Common myeloid progenitor, CD34-positive (primary cell): ENCODE results near the gene TSSC4.

Experiments used
- CTCF ChIA-PET: fragments of 350-600 bp; sonication (Branson Sonifier 250); formaldehyde crosslinking; loops from one replicate; lab custom pipeline; 2021; ENCODE audit warnings: antibody characterized with exemption; lab: Charles Lee
- POLR2A ChIA-PET: fragments of 350-600 bp; sonication (Branson Sonifier 250); formaldehyde crosslinking; loops from one replicate; lab custom pipeline; 2021; ENCODE audit warnings: antibody characterized with exemption; lab: Charles Lee
- DNase-seq, 3 donors: peaks; one replicate each; pipeline versions ENCODE4 v3.0.0 to v3.0.0-alpha.2; 2013
- H3K27ac ChIP-seq, 2 experiments: 1 replicate in 1 of 2; 2 replicates in 1 of 2; pipeline ENCODE4 v1.7.0; 2013; ENCODE audit warnings: inconsistent platforms in 2 of 2, low read length in 2 of 2, mild to moderate bottlenecking in 2 of 2, low read depth in 1 of 2, moderate library complexity in 1 of 2; ENCODE audit not compliant: severe bottlenecking in 2 of 2, insufficient read depth in 1 of 2, poor library complexity in 1 of 2
- H3K27me3 ChIP-seq, 5 experiments: replicated peaks in 2 of 5; 1 replicate in 3 of 5; 2 replicates in 2 of 5; pipeline versions ENCODE4 v1.6.1 to v1.7.0; 2013; ENCODE audit warnings: low read length in 4 of 5, mild to moderate bottlenecking in 2 of 5, moderate library complexity in 2 of 5, inconsistent platforms in 1 of 5; ENCODE audit not compliant: insufficient read depth in 5 of 5, control insufficient read depth in 4 of 5
- H3K36me3 ChIP-seq, 4 experiments: 1 replicate in 2 of 4; 2 replicates in 2 of 4; pipeline versions ENCODE4 v1.6.1 to v1.7.0; 2013; ENCODE audit warnings: low read length in 3 of 4, control low read depth in 1 of 4, mild to moderate bottlenecking in 1 of 4; ENCODE audit not compliant: control insufficient read depth in 4 of 4, insufficient read depth in 4 of 4
- H3K4me1 ChIP-seq, 4 experiments: 1 replicate in 3 of 4; 2 replicates in 1 of 4; pipeline versions ENCODE4 v1.6.1 to v1.7.1; 2013; ENCODE audit warnings: low read length in 3 of 4, mild to moderate bottlenecking in 3 of 4, control low read depth in 1 of 4, inconsistent platforms in 1 of 4, moderate library complexity in 1 of 4; ENCODE audit not compliant: control insufficient read depth in 4 of 4, insufficient read depth in 4 of 4; ENCODE audit errors: control extremely low read depth in 1 of 4
- H3K4me3 ChIP-seq, 7 experiments: 1 replicate in 4 of 7; 2 replicates in 3 of 7; pipeline versions ENCODE4 v1.5.1 to v1.7.0; 2013; ENCODE audit warnings: mild to moderate bottlenecking in 7 of 7, low read length in 6 of 7, moderate library complexity in 6 of 7, inconsistent platforms in 2 of 7, low read depth in 2 of 7, control low read depth in 1 of 7; ENCODE audit not compliant: insufficient read depth in 4 of 7, control insufficient read depth in 1 of 7; ENCODE audit errors: extremely low read depth in 1 of 7
- H3K9me3 ChIP-seq, 5 experiments: 1 replicate in 4 of 5; 2 replicates in 1 of 5; pipeline versions ENCODE4 v1.6.1 to v1.7.1; 2013; ENCODE audit warnings: low read length in 4 of 5, mild to moderate bottlenecking in 2 of 5, inconsistent platforms in 1 of 5, low read depth in 1 of 5, moderate library complexity in 1 of 5; ENCODE audit not compliant: control insufficient read depth in 4 of 5, insufficient read depth in 2 of 5; ENCODE audit errors: control extremely low read depth in 1 of 5
- WGBS: methylation state at CpG from one replicate; pipeline ENCODE4 v1.1.5; 2013; ENCODE audit not compliant: insufficient coverage; 5-methylcytosine and 5-hydroxymethylcytosine counted together

TSSC4 gene

GRCh38 chr11:2431395-2431794 is 30.8 kb downstream of the TSSC4 start:
- WGBS: 100% methylated on average over 1 of the region's 1 CpG
- ChIA-PET CTCF (interaction anchor here (1.0 to 2.8 kb wide), 6 partner anchors 10 to 452 kb away, joined by 3 to 28 read pairs (median 3); no protein-coding TSS in a partner anchor), POLR2A (no interaction called here)

GRCh38 chr11:2432171-2432621 is 31.6 kb downstream of the TSSC4 start:
- no peaks in the 10 kb centered on the region for H3K9me3 ChIP-seq
- 95% methylated on average over 12 of the region's 15 CpGs for WGBS
- POLR2A ChIA-PET: no interaction called here
- no peak overlapping the region for H3K27ac ChIP-seq
- H3K36me3 ChIP-seq: no peaks in the 10 kb centered on the region
- no peaks in the 10 kb centered on the region for H3K27me3 ChIP-seq
- no peak overlapping the region for H3K4me3 ChIP-seq
- DNase-seq: no peak
- no peaks in the 10 kb centered on the region for H3K4me1 ChIP-seq
- CTCF ChIA-PET: interaction anchor here (1.3 to 2.8 kb wide), 4 partner anchors 13 to 461 kb away, joined by 3 to 28 read pairs (median 3); no protein-coding TSS in a partner anchor

More at GRCh38 chr11:2431395-2431794, 30.8 kb downstream of the TSSC4 start:
- Histone ChIP-seq H3K27ac (no peak overlapping the region), H3K4me1 (no peaks in the 10 kb centered on the region), H3K9me3 (no peaks in the 10 kb centered on the region), H3K36me3 (no peaks in the 10 kb centered on the region), H3K27me3 (no peaks in the 10 kb centered on the region), H3K4me3 (no peak overlapping the region)
- no peak for DNase-seq

GRCh38 chr11:2432628-2433071 is 32.1 kb downstream of the TSSC4 start:
- no peaks in the 10 kb centered on the region for H3K9me3 ChIP-seq
- 97% methylated on average over 13 of the region's 13 CpGs for WGBS
- no peak overlapping the region for H3K27ac ChIP-seq
- H3K27me3 ChIP-seq: no peaks in the 10 kb centered on the region
- no peak for DNase-seq
- no peak overlapping the region for H3K4me3 ChIP-seq
- H3K4me1 ChIP-seq: no peaks in the 10 kb centered on the region
- POLR2A ChIA-PET: no interaction called here
- CTCF ChIA-PET: interaction anchor here (1.3 to 2.8 kb wide), 4 partner anchors 14 to 460 kb away, joined by 3 to 28 read pairs (median 3); no protein-coding TSS in a partner anchor
- no peaks in the 10 kb centered on the region for H3K36me3 ChIP-seq

- Histone ChIP-seq H3K36me3 (no peaks in the 10 kb centered on the region), H3K27ac (no peak overlapping the region), H3K9me3 (no peaks in the 10 kb centered on the region), H3K4me1 (no peaks in the 10 kb centered on the region), H3K27me3 (no peaks in the 10 kb centered on the region), H3K4me3 (no peak overlapping the region)
- no peak for DNase-seq
- ChIA-PET POLR2A (no interaction called here), CTCF (interaction anchor here (1.3 to 2.8 kb wide), 3 partner anchors 95 to 460 kb away, joined by 3 to 28 read pairs (median 3); no protein-coding TSS in a partner anchor)
- 96% methylated on average over 19 of the region's 22 CpGs for WGBS
Observed at GRCh38 chr11:2433106-2433925, 32.8 kb downstream of the TSSC4 start.

GRCh38 chr11:2434008-2434407 is 33.5 kb downstream of the TSSC4 start:
- H3K27ac ChIP-seq: no peak overlapping the region
- no peak for DNase-seq
- H3K36me3 ChIP-seq: no peaks in the 10 kb centered on the region
- H3K27me3 ChIP-seq: no peaks in the 10 kb centered on the region
- no peak overlapping the region for H3K4me3 ChIP-seq
- POLR2A ChIA-PET: no interaction called here
- H3K9me3 ChIP-seq: no peaks in the 10 kb centered on the region
- CTCF ChIA-PET: no interaction called here
- WGBS: 100% methylated on average over 2 of the region's 8 CpGs
- H3K4me1 ChIP-seq: no peaks in the 10 kb centered on the region

- H3K27me3 ChIP-seq: no peaks in the 10 kb centered on the region
- WGBS: 97% methylated on average over 9 of the region's 11 CpGs
- H3K36me3 ChIP-seq: no peaks in the 10 kb centered on the region
- no peaks in the 10 kb centered on the region for H3K9me3 ChIP-seq
- no peaks in the 10 kb centered on the region for H3K4me1 ChIP-seq
- POLR2A ChIA-PET: no interaction called here
- CTCF ChIA-PET: no interaction called here
- no peak for DNase-seq
- H3K27ac ChIP-seq: no peak overlapping the region
- H3K4me3 ChIP-seq: no peak overlapping the region
Observed at GRCh38 chr11:2434506-2435255, 34.1 kb downstream of the TSSC4 start.
